GM10248 (cell line): ENCODE results near the gene RIPOR2.

Source experiments
- CTCF ChIA-PET: fragments of 300-600 bp; sonication (Branson Sonifier 250); formaldehyde crosslinking; extraction: SDS; loops from one replicate; lab custom pipeline; 2021; ENCODE audit warnings: antibody characterized with exemption; lab: Yijun Ruan, JAX
- POLR2A ChIA-PET: fragments of 350-650 bp; sonication (Branson Sonifier 250); formaldehyde crosslinking; extraction: SDS; loops from one replicate; lab custom pipeline; 2020; ENCODE audit warnings: antibody characterized with exemption; lab: Yijun Ruan, JAX
- DNase-seq: peaks from one replicate; pipeline ENCODE4 v3.0.0; 2012; ENCODE audit errors: extremely low spot score
- TF ChIP-seq, protein P1 (sequence below): IDR thresholded peaks from 2 replicates; pipeline ENCODE4 v1.5.1; 2012; ENCODE audit warnings: mild to moderate bottlenecking, low read depth; ENCODE audit errors: extremely low read depth, missing control alignments, control extremely low read depth

The RIPOR2 gene

GRCh38 chr6:24967211-24967610 lies 31.5 kb upstream of the RIPOR2 start:
- TF ChIP-seq, protein P1, sequence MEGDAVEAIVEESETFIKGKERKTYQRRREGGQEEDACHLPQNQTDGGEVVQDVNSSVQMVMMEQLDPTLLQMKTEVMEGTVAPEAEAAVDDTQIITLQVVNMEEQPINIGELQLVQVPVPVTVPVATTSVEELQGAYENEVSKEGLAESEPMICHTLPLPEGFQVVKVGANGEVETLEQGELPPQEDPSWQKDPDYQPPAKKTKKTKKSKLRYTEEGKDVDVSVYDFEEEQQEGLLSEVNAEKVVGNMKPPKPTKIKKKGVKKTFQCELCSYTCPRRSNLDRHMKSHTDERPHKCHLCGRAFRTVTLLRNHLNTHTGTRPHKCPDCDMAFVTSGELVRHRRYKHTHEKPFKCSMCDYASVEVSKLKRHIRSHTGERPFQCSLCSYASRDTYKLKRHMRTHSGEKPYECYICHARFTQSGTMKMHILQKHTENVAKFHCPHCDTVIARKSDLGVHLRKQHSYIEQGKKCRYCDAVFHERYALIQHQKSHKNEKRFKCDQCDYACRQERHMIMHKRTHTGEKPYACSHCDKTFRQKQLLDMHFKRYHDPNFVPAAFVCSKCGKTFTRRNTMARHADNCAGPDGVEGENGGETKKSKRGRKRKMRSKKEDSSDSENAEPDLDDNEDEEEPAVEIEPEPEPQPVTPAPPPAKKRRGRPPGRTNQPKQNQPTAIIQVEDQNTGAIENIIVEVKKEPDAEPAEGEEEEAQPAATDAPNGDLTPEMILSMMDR, result no peak
- CTCF ChIA-PET, result interaction anchor here (0.7 to 8.5 kb wide), 7 partner anchors 10 to 55 kb away, joined by 3 to 64 read pairs (median 3); partner anchors contain the start of gene RIPOR2
- POLR2A ChIA-PET, result no interaction called here
- DNase-seq, result no peak

GRCh38 chr6:24966381-24966780 lies 30.6 kb upstream of the RIPOR2 start:
- POLR2A ChIA-PET, result no interaction called here
- DNase-seq, result no peak
- CTCF ChIA-PET, result interaction anchor here (0.9 to 8.5 kb wide), 9 partner anchors 8 to 54 kb away, joined by 3 to 64 read pairs (median 4); partner anchors contain the start of gene RIPOR2
- TF ChIP-seq, protein P1, result no peak

- TF ChIP-seq, protein P1, result no peak
- CTCF ChIA-PET, result interaction anchor here (0.9 to 8.5 kb wide), 4 partner anchors 11 to 107 kb away, joined by 3 to 64 read pairs (median 3); no protein-coding TSS in a partner anchor
- POLR2A ChIA-PET, result no interaction called here
- no peak for DNase-seq
Observed at GRCh38 chr6:24963887-24964570, 28.3 kb upstream of the RIPOR2 start.

DNA sequence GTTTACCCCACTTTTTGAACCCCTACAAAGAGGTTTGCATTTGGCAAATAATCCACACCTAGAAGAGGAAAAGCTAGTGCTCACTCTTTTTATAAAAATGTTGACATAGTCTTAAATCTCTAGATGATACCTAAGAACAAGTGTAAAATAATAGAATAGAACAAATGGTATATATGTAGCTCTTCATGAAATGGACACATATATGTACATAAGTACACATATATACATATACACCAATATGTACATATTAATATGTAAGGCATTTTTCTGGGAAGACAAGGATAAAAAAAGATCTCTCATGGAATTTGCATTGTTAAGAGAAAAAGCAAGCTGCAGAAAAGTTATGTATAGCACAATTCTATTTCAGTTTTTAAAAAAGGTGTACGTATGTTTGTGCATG lies 27.6 kb upstream of the RIPOR2 start:
- CTCF ChIA-PET, result interaction anchor here (0.9 to 8.5 kb wide), 4 partner anchors 11 to 106 kb away, joined by 3 to 64 read pairs (median 3); no protein-coding TSS in a partner anchor
- no peak for DNase-seq
- POLR2A ChIA-PET, result no interaction called here
- TF ChIP-seq, protein P1, result no peak

DNA sequence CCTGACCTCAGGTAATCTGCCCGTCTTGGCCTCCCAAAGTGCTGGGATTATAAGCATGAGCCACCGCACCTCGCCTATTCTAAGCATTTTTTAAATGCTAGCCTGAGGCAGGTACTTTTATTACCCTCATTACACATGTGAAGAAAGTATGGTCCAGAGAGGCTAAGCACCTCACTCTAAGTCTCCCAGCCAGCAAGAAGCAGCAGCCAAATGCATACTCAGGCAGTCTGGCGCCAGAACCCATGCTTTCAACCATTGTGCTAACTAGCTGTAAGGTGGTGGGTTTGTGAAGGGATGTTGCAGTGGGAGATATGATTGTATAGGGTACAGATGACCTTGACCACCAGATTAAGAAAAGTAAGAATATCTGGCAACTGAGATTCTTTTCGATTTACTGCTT lies 26.1 kb upstream of the RIPOR2 start:
- no peak for DNase-seq
- TF ChIP-seq, protein P1, result no peak
- POLR2A ChIA-PET, result no interaction called here
- CTCF ChIA-PET, result interaction anchor here (0.8 to 8.5 kb wide), 6 partner anchors 12 to 140 kb away, joined by 3 to 64 read pairs (median 4); no protein-coding TSS in a partner anchor

GRCh38 chr6:24960991-24961475 lies 25.3 kb upstream of the RIPOR2 start:
- CTCF ChIA-PET, result interaction anchor here (2.8 to 8.5 kb wide), 2 partner anchors 27 to 32 kb away, joined by 20 to 64 read pairs; no protein-coding TSS in a partner anchor
- TF ChIP-seq, protein P1, result no peak
- DNase-seq, result no peak
- POLR2A ChIA-PET, result no interaction called here
